Measurements from ENCODE around the gene KCNMA1. TPM values are rescaled to one million over a fixed set of nuclear protein-coding genes. Genes with fewer than 3 reads are reported as not detected.

Gene KCNMA1
- total and polyA plus RNA-seq, 9 of the 15 experiments (the other 6 are each of a cell fraction or from before 2014, with no cell fraction given) = 0.01 to 0.95 (median 0.15) TPM; not detected in 4

DNA sequence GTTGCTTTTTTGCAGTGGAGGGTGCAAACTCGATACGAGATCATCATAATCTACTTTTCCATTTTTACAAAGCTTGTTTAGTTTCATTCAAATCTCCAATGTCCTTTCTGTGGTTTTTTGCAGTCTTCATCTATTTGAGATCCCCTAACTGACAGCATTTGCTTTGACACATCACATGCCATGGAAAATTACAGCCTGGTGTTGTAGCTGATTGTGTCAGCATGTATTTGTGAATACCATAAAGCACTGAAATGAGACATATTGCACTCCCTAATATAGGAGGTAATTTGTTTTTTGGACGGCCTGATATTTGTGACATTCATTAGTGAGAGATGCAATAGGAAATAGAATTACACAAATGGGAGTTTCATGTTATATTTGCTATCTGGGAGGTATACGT, 620.8 kb downstream of the KCNMA1 start:
- DNase-seq (ENCODE audit: extremely low read depth in 1 of 4, low spot score in 3 of 4) (no peak), FAIRE-seq (no peak), ATAC-seq (no peak)
- no peak for TF ChIP-seq PATZ1 (CRISPR knock-in tag; IDR thresholded peaks at IDR 0.05; ENCODE audit: borderline replicate concordance)
- no peak for TF ChIP-seq CBX2 (IDR thresholded peaks at IDR 0.05; ENCODE audit: insufficient read depth, low read length, poor library complexity, severe bottlenecking)
- no peak for TF ChIP-seq ATF6 (CRISPR knock-in tag; IDR thresholded peaks at IDR 0.05)
- no peak for TF ChIP-seq ZNF696 (CRISPR knock-in tag; conservative IDR thresholded peaks at IDR 0.05)
- Histone ChIP-seq H3K9ac (ENCODE audit: insufficient read depth in 1 of 2, low read depth in 2 of 2, low read length in 2 of 2) (no peak overlapping the region), H3K9me3 (replicated peaks; ENCODE audit: control insufficient read depth, insufficient read depth, low read depth, low read length) (no peaks in the 10 kb centered on the region), H3K4me1 (replicated peaks in 1 of 2; ENCODE audit: control insufficient read depth in 2 of 2, insufficient read depth in 2 of 2, low read length in 2 of 2) (no peaks in the 10 kb centered on the region), H3K4me2 (ENCODE audit: insufficient read depth, low read length) (no peak overlapping the region), H3K36me3 (ENCODE audit: control insufficient read depth, insufficient read depth, low read length) (no peaks in the 10 kb centered on the region), H3K79me2 (ENCODE audit: control insufficient read depth, insufficient read depth, low read length) (no peaks in the 10 kb centered on the region), H3K27ac (ENCODE audit: extremely low read depth, low read depth, low read length) (no peak overlapping the region), H2AFZ (ENCODE audit: low read depth, low read length) (no peak overlapping the region), H4K20me1 (replicated peaks; ENCODE audit: control insufficient read depth, insufficient read depth, low read length) (no peaks in the 10 kb centered on the region), H3K9me1 (ENCODE audit: control insufficient read depth, insufficient read depth, low read length) (no peaks in the 10 kb centered on the region), H3K4me3 (no peak overlapping the region), H3K27me3 (ENCODE audit: control insufficient read depth in 2 of 2, insufficient read depth in 2 of 2, low read length in 2 of 2) (no peaks in the 10 kb centered on the region)
- ChIA-PET CTCF (ENCODE audit: low intra/inter-chr PET ratio) (no interaction called here), POLR2A (no interaction called here)
- no TSS peak for BruUV-seq (replicated peaks)
- in situ Hi-C loops (cut with MboI) = no loop called here
- intact Hi-C loops (cut with micrococcal nuclease) = no loop called here
- 0% methylated on average over 4 of the region's 4 CpGs for WGBS (ENCODE audit: insufficient coverage, low coverage, missing lambda C conversion rate)
